MCF 10A (cell line): ENCODE measurements around the gene TMEM168. TPM values are rescaled to one million over a fixed set of nuclear protein-coding genes. Genes with fewer than 3 reads are reported as not detected.

Experiments used
- BruUV-seq: library from RNA; stranded (reverse); fragments of 400-500 nt; replicated peaks from 2 replicates; lab custom pipeline; 2021; lab: Mats Ljungman, UMichigan
- CTCF ChIA-PET: fragments of 300-600 bp; sonication (Branson Sonifier 250); formaldehyde crosslinking; extraction: SDS; loops from one replicate; lab custom pipeline; 2021; ENCODE audit warnings: antibody characterized with exemption, inconsistent platforms; lab: Yijun Ruan, JAX
- POLR2A ChIA-PET: fragments of 300-600, 350-650 bp; sonication (Branson Sonifier 250); formaldehyde crosslinking; extraction: SDS; loops from one replicate; lab custom pipeline; 2020; ENCODE audit warnings: antibody characterized with exemption, inconsistent platforms; lab: Yijun Ruan, JAX
- DNase-seq: peaks from one replicate; pipeline ENCODE4 v3.0.0-alpha.2; 2018; ENCODE audit not compliant: unreplicated experiment
- H3K27ac Mint-ChIP-seq: one replicate; pipeline ENCODE4 v1.8.0; 2022; ENCODE audit warnings: mild to moderate bottlenecking, low read depth, mixed read lengths; ENCODE audit not compliant: unreplicated experiment
- H3K27me3 Mint-ChIP-seq: one replicate; pipeline ENCODE4 v1.8.0; 2022; ENCODE audit warnings: mixed read lengths; ENCODE audit not compliant: insufficient read depth, unreplicated experiment
- H3K36me3 Mint-ChIP-seq: one replicate; pipeline ENCODE4 v1.8.0; 2022; ENCODE audit warnings: mild to moderate bottlenecking, moderate library complexity, mixed read lengths; ENCODE audit not compliant: insufficient read depth, unreplicated experiment
- H3K4me1 Mint-ChIP-seq: one replicate; pipeline ENCODE4 v1.8.0; 2022; ENCODE audit warnings: mixed read lengths; ENCODE audit not compliant: insufficient read depth, unreplicated experiment
- H3K4me3 Mint-ChIP-seq: one replicate; pipeline ENCODE4 v1.8.0; 2022; ENCODE audit warnings: mild to moderate bottlenecking, moderate library complexity, mixed read lengths; ENCODE audit not compliant: unreplicated experiment
- H3K9me3 Mint-ChIP-seq: one replicate; pipeline ENCODE4 v1.8.0; 2022; ENCODE audit warnings: mixed read lengths; ENCODE audit not compliant: unreplicated experiment
- CTCF ChIP-seq: fragments of 200-600 bp; IDR thresholded peaks from one replicate; pipeline ENCODE4 v1.8.0; 2022; ENCODE audit warnings: antibody characterized with exemption, mild to moderate bottlenecking; ENCODE audit not compliant: unreplicated experiment
- intact Hi-C: fragments of 100-400 bp; cut with micrococcal nuclease; formaldehyde crosslinking; loops from 2 replicates; pipeline ENCODE4 v1.14.1; 2022
- total RNA-seq: library from RNA; stranded (reverse); gene quantifications from 2 replicates; pipeline ENCODE4 v1.2.3, GENCODE V29; 2022

TMEM168 gene
- total RNA-seq, 1 experiment from 2014 or later = 32.5 TPM

- intact Hi-C loops = no loop called here
These were observed 75.3 kb downstream of the TMEM168 start for GRCh38 chr7:112714917-112715316.

More at GRCh38 chr7:112714917-112715316, 75.3 kb downstream of the TMEM168 start:
- no peaks in the 10 kb centered on the region for H3K9me3 Mint-ChIP-seq
- H3K27me3 Mint-ChIP-seq = no peaks in the 10 kb centered on the region
- TF ChIP-seq CTCF = no peak
- ChIA-PET POLR2A (interaction anchor here (1.1 kb wide), 1 partner anchor 32 kb away, joined by 4 read pairs; no protein-coding TSS in a partner anchor), CTCF (interaction anchor here (0.6 to 0.9 kb wide), 3 partner anchors 60 to 859 kb away, joined by 3 read pairs; no protein-coding TSS in a partner anchor)
- BruUV-seq = no TSS peak
- DNase-seq = no peak
- no peak overlapping the region for H3K27ac Mint-ChIP-seq
- no peak overlapping the region for H3K4me3 Mint-ChIP-seq
- H3K4me1 Mint-ChIP-seq = no peaks in the 10 kb centered on the region
- no peaks in the 10 kb centered on the region for H3K36me3 Mint-ChIP-seq
